Limb (tissue), 2 donors: ENCODE data around the gene RNH1.

Source experiments
- DNase-seq, 2 donors: peaks; one replicate each; pipeline ENCODE4 v3.0.0-alpha.2; 2016; ENCODE audit errors: extremely low spot score in 2 of 2

The RNH1 gene

GRCh38 chr11:499201-500076 lies 7.6 kb downstream of the RNH1 start:
- DNase-seq, result no peak

- DNase-seq, result peak in 1 of 2 donors; percentile 29
Measured at GRCh38 chr11:498297-499181, 8.5 kb downstream of the RNH1 start.

GRCh38 chr11:497565-498296 lies 9.3 kb downstream of the RNH1 start:
- no peak for DNase-seq

- DNase-seq, result no peak
Measured at GRCh38 chr11:496834-497564, 10.0 kb downstream of the RNH1 start.

GRCh38 chr11:495537-495931 lies 11.5 kb downstream of the RNH1 start:
- no peak for DNase-seq

- peak in 1 of 2 donors; percentile 36 for DNase-seq
Measured at GRCh38 chr11:494761-495536, 12.1 kb downstream of the RNH1 start.

- no peak for DNase-seq
Measured at GRCh38 chr11:492427-493226, 14.4 kb downstream of the RNH1 start.

GRCh38 chr11:491358-491757 lies 15.7 kb downstream of the RNH1 start:
- no peak for DNase-seq

- no peak for DNase-seq
Measured at GRCh38 chr11:490930-491260, 16.1 kb downstream of the RNH1 start.

- DNase-seq, result no peak
Measured at GRCh38 chr11:490186-490929, 16.7 kb downstream of the RNH1 start.

GRCh38 chr11:489610-490185 lies 17.3 kb downstream of the RNH1 start:
- DNase-seq, result no peak

- DNase-seq, result no peak
Measured at GRCh38 chr11:488992-489391, 18.1 kb downstream of the RNH1 start.

GRCh38 chr11:488579-488978 lies 18.5 kb downstream of the RNH1 start:
- DNase-seq, result no peak

- no peak for DNase-seq
Measured at GRCh38 chr11:488062-488461, 19.0 kb downstream of the RNH1 start.

- DNase-seq, result no peak
Measured at GRCh38 chr11:487571-488021, 19.4 kb downstream of the RNH1 start.

- no peak for DNase-seq
Measured at GRCh38 chr11:486189-486588, 20.9 kb downstream of the RNH1 start.

- no peak for DNase-seq
Measured at GRCh38 chr11:484616-485015, 22.4 kb downstream of the RNH1 start.

- DNase-seq, result no peak
Measured at GRCh38 chr11:479311-479710, 27.7 kb downstream of the RNH1 start.
